NCI-H2196 treated with DMSO at 0.1 percent for 48 hours (cell line): ENCODE results near the gene FAM171A2.

Experiments
- DNase-seq: peaks from one replicate; lab custom pipeline; 2025; ENCODE audit not compliant: unreplicated experiment; lab: John Stamatoyannopoulos, UW

Gene FAM171A2

DNA sequence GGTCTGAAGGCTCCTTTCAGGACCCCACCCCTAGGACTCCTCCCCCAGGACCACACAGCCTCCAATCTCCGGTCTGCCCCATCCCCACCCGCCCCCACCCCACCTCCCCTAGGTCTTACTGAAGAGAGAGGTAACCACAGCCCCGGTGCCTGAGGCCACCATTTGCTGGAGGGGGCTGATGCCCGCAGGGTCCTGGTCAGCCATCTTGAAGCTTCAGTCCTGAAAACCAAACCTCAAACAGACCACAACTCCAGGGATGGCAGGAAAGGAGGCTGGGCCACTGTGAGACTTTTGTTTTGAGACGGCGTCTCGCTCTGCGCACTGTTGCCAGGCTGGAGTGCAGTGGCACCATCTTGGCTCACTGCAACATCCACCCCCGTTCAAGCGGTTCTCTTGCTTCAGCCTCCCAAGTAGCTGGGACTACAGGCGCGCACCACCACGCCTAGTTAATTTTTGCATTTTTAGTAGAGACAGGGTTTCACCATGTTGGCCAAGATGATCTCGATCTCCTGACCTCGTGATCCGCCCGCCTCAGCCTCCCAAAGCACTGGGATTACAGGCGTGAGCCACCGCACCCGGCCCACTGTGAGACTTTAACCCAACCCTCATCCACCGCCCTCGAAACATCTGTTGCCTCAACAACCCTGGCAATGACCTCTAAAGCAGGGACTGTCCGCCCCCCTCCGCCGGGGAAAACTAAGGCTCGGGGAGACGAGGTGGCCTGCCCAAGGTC, 40.1 kb downstream of the FAM171A2 start:
- no peak for DNase-seq

DNA sequence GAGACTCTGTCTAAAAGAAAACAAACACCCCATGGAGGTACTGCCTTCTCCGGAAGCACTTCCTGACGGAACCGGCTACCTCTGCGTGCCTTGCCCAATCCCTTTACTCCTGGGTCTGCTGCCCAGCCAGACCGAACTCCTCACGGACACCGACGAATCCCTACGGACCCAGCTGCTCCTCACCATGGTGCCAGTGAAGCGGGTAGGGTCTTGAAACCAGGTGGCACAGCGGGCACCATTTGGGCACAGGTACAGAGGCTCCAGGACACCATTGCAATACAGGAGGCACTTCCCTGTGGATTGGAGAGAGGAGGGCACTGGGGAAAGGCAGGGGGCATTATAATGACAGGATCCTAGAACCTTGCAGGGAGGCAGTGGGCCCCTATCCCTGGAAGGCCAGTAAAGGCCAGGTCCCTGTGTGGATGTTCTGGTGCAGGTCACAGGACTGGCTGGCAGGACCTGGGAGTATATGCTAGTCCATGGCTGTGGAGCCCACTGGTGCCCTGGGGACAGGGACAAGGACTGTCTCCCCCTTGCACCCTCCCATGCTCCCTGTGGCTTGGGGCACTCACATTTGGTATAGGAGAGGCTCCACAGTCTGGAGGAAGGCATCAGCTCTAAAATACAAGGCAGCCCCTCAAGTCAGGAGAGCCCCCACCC, 41.3 kb downstream of the FAM171A2 start:
- no peak for DNase-seq

DNA sequence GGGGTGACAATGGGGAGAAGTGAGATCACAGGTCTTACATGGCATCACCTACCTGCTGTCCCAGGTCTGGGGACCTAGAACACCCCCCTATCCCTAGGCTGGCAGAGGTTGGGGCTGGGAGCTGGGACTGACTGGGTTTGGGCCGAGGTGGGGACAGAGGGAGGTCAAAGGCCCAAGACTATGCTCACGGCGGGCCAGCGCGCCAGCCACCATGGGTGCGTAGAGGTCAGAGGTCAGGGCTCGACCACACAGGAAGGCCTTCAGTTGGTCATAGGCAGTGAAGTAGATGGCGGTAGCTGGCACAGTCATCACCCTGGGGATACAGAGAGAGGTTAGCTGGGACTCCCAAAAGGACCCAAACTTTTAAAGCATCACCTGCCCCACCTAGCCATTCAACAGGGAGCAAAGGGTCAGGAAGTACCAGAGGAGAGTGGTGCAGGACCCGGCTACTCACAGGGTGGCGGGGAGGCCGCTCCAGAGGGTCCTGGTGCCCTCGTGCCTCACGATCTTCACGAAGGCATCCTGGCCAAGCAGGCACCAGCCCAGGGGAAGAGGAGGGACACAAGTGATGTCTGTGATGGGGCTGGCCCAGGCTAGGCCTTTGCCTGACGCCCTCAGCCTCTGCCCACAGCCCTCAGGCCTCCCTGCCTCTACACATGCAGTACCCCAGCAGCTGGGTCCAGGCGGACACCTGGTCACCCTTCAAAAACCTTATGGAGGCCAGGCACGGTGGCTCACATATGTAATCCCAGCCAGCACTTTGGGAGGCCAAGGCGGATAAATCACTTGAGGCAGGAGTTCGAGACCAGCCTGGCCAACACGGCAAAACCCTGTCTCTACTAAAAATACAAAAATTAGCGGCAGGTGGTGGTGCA, 42.2 kb downstream of the FAM171A2 start:
- no peak for DNase-seq

DNA sequence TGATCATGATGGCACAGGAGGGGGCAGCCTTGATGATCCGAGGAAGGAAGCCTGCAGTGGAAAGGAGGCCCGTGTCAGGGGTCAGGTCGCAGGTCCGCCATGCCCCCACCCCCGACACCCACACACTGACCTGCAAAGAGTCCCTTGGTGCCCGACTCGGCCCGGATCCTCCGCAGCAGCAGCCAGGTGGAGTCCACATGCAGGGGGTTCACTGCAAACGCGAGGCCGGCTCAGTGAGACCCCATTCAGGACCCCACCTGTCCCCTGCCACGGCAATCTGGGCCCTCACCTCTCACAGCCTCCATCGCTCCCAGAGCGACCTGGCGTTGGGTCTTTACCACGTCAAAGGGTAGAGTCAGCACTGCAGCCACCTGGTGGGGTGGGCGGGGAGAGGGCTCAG, 43.6 kb downstream of the FAM171A2 start:
- no peak for DNase-seq

DNA sequence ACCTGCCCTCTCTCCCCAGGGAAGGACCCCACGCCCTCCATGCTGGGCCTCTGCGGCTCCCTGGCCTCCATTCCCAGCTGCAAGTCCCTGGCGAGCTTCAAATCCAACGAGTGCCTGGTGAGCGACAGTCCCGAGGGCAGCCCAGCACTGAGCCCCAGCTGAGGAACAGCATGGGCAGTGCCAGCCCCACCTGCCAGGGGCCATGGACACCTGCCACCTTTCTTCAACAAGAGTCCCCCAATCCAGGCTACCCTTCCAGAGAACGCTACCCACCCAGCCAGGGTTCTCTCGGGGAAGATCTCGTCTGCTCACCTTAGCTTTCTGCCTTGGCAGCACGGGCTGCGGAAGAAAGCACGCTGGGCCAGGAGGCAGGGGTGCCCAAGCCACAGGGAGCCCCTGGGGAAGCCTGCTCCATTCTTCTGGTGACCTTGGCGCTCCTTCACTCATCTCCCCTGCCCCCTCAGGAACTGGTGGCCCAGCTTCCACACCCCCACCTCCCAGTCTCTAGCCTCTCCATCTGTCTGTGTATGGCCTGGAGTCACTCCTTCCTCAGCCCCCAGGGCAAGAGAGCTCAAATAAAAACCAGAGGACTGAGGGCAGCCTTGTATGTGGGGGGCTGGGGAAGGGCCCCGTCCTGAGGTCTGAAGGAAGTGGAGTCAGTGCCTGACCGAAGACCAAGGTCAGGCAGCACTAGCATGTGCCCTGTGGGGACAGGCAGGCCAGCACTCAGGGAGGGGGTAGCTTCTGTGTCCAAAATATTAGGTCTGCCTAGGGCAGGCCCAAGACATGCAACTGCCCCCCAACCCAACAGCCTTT, 45.4 kb downstream of the FAM171A2 start:
- no peak for DNase-seq

DNA sequence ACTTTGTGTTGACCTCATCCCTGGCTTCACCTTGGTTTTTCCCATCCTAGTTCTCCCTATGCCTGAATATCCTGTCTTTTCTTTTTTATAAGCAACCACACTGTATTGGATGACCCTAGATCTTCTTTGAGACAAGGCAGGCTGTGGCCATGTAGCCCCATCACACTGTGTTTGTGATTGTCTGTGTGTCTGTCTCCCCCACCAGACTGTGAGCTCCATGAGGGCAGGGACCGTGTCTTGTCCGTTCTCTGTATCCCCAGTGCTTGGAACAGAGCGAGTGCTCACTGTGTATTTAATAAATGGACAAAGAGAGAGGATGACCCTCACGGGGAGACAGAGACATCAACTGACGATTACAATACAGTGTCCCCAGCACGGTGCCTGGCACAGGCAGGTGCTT, 46.1 kb downstream of the FAM171A2 start:
- no peak for DNase-seq

DNA sequence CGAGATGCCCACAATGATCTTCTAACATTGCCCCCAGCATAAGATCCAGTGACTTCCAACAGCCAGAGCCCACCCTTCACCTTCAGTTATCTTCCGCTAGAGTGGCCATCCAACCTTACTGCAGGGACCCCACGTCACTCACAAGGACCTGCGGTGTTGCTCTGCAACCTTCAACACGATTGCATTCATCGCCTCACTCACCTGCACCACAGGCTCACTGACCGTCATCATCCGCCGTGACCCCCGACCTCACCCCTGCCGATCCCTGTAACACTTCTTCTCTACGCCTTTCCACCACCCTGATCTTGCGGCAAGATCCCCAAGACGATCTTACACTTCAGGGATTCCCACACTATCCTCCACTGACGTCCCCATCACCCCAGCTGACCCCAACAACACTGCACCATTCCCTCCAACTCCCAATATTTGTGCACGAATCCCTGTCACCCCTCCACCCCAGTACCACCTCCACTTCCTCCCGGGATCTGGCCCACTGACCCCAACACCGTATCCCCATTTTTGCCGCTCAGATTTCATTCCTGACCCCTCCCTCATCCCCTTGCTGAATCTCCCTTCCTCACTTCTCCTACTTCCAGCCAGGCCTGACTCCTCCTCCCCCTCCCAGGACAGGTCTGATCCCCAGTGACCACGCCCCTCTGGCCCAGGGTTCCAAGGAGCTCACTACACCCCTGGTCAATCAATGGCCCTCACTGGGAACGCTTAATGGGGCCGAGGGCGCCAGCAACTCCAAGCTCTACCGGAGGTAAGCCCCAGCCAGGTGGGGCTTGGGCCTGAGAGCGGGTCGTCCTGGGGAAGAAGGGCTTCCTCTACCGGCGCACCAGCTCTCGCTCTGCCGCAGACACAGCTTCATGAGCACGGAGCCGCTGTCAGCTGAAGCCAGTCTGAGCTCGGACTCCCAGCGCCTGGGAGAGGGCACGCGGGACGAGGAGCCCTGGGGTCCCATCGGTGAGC, 47.6 kb downstream of the FAM171A2 start:
- no peak for DNase-seq

DNA sequence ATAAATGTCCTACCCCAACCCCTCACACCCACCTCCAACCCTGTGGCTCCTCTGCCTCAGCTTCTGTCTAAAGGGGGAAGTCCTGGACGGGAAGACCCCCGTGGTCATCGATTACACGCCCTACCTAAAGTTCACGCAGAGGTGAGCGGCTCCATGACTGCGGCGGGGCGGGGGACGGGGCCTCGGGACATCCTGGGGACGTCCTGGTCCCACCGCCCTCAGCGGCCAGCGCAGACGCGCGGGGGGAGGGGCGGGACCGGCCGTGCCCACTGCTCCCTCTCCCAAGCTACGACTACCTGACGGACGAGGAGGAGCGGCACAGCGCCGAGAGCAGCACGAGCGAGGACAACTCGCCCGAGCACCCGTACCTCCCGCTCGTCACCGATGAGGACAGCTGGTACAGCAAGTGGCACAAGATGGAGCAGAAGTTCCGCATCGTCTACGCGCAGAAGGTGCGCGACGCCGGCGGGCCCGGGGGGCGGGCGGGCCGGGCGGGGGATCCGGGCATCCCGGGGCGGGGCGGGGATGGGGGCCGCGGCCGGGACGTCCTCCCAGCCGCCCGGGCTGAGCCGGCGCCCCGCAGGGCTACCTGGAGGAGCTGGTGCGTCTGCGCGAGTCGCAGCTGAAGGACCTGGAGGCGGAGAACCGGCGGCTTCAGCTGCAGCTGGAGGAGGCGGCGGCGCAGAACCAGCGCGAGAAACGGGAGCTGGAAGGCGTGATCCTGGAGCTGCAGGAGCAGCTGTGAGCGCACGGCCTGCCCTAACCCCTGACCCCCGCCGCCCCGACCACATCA, 48.6 kb downstream of the FAM171A2 start:
- DNase-seq: peak; percentile 53

DNA sequence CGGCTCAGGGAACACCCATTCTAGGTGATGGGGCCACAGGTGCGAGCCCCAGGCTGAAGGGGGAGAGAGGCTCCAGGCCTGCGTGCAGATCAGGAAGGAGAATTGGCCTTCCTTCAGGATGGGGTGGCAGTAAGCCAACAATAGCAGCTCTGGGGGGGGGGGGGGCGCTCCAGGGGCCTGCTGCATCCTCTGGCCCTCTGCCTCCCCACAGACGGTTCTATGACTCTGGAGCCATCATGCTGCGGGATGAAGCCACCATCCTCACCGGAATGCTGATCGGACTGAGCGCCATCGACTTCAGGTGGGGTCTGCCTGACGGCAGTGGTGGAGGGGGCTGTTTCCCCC, 49.2 kb downstream of the FAM171A2 start:
- DNase-seq: no peak

DNA sequence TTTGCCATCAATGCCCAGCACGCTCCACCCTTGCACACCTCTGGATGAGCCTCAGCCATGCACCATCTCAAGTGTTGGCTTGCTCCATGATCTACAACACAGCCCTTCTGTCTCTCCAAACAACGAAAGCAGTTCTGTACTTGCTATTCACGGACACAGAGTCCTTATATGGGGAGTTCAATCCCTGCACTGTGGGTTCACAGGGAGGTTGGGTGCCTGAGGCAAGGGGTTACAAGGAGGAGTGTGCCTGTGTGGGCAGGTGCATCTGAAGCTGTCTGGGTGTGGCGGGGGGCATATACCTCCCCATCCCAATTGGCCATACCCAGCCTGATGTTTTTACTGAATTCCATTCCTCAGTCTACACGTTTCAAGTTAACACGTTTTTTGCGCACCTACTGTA, 49.6 kb downstream of the FAM171A2 start:
- DNase-seq: no peak

DNA sequence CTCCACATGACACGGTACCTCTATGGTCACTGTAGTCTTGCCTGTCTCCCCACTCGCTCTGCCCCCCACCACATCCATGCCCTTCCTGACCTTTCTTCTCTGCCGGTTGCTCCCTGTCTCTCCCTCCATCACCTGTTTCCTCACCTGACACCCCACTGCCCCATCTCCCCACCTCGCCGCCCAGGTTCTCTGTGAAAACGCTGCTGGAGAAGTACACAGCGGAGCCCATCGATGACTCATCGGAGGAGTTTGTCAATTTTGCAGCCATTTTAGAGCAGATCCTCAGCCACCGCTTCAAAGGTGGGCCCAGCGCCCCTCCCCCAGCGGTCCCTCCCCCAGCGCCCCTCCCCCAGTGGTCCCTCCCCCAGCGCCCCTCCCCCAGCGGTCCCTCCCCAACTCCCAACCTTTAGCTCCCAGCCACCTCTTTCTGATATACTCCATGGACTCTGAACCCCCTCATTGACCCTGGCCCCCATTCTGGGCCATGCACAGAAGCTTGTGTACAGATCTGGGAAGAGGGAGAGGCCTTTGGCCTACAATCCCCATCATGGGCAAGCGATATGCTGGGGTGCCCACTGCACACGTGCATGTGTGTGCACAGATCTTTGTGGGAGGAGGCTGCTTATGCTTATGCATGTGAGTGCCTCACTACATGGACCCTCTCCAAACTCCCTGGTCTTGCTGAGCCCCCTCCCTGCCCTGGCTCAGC, 51.1 kb downstream of the FAM171A2 start:
- no peak for DNase-seq

DNA sequence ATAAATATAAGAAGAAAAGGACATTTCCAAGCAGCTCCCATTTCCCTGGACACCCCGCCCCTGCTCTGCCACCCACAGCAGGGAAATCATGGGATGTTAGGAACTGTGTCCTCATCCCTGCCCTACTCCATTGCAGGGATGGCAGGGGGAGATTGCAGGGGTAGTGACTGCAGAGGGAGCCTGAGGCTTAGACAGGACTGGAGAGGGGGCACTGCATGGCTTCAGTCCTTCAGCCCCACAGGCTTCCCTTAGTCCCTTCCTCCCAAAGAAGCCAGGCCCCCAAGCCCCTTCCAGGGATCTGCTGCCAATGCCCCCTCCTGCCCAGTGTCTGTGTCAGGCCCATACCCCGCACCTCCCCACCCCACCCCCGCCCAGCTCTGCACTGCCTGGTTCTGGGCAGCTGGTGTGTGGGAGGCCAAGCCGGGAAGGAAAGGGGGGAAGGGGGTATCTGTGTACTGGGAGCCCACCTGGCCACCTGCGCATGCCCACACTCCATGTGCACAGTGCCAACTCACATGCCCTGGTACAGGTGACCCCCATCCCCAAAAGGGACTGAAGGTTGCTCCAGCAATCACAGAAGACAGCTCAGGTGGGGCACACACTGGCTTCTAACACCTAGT, 52.0 kb downstream of the FAM171A2 start:
- DNase-seq: no peak

DNA sequence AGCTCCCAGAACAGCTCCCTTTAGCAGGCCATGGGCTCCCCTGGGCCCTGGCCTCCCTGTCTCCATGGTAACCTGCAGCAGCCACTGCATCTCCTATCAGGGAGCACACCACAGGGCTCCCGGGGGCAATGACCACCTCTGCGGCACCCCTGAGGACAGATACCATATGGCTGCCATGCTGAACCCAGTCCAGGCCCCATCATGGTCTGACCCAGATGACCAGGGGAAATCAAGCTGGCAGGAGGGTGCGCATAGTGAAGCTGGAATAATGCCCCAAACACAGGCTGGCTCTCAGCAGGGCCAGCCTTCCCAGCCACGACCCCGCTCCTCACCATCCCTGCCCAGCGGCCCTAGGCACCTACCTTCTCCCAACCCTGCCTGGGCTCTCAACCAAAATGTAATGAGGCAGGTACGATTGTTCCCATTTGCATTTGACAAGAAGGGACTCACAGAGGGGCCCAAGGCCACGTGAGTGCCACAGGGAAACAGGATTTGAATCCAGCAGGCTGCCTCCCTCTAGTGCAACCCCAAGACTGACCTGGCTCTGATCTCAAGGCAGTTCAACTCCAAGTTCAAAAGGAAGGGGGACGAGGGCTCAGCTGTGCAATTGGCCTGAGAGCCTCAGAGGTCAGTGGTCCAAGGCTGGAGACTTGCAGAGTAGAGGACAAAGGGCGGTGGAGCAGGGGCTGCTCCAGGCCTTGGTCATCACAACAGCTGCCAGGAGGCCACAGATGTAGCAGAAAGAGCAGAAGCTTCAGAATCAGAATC, 52.9 kb downstream of the FAM171A2 start:
- DNase-seq: no peak

DNA sequence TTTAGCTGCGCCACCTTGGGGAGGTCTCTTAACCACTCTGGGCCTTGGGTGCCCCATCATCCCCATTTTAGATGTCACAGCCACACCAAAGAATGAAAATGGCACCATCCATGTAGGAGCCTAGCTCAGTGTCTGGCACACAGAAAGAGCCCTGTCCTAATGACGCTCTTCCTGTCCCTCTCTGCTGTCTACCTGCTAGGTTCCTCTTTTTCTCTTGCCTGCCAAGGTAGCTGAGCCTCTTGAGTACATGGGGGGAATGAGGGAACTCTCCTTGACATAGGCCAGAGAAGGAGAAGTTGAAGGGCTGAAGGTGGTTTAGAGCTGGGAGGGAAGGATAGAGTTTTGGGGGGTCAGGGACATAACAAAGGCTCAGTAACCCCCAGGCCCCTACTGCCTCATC, 53.5 kb downstream of the FAM171A2 start:
- DNase-seq: no peak

DNA sequence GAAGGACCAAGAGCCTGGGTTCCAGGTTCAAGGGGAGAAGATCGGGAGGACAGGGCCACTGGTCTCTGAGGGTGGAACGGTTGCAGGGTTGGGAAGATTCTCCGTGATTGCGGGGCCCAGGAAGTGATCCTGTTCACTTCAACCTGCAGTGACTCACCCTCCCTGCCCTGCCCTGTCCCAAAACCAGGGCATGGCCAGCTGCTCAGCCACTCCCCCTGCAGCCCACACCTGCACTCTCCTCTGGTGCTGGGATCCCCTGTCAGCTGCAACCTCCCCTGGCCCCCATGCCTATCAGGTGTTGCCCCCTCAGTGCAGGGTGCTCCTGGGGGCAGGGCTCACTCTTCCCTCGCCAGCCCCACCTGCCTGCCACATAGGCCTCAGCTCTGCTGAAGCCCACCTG, 54.2 kb downstream of the FAM171A2 start:
- no peak for DNase-seq

DNA sequence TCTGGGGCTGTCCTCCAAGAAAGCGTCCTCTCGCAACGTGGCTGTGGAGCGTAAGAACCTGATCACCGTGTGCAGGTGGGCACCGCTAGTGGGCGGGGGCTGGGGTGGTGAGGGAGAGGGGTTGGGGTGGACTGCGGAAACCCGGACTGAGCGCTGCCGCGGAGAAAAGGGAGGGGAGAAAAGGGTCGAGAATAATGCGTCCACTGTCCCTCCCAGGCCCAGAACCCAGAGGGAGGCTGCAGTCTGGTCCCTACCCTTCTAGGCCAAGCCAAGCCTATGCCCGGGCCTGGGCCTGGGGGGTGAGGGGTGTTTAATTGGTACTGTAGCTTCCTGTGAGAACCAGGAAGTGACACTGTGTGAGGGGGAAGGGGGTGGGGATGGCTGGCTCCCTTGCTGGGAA, 54.8 kb downstream of the FAM171A2 start:
- no peak for DNase-seq

DNA sequence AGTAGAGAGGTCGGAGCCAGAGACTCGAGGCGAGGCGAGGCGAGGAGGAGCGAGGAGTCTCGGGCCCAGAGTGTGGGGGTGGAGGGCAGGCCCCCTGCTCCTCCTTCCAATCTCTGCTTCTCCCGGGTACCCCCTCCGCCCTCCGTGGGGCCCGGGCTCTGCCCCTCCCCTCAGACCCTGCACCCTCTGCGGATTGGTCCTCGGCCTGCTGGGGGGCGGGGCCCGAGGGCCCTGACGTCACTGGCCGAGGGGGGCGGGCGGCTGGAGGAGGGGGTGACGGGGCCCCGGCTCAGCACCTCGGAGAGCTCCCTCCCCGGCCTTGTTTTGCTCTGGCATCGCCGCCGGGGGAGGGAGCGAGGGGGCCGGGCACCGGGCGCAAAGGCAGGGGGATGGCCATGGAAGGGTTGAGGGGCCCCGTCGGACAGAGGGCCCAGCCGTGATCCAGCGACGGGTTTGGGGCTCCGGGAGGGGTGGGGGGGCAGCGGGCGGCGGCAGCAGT, 55.3 kb downstream of the FAM171A2 start, which contains the start of gene RUNDC3A:
TSS of gene RUNDC3A (plus strand) at position 282 of the 499 bp plus-strand sequence. CDS start 232 bp downstream, outside the sequence.
- peak; percentile 85 for DNase-seq
